ENCODE results near the gene NAPEPLD.
A peak's percentile ranks its signal among the peaks of the same experiment; 100 is the strongest.
"Not testable (repeated sequence)": the region's sequence is repeated elsewhere in the genome, so short reads cannot be mapped to it uniquely, and the experiment has no call there.

Gene NAPEPLD

DNA sequence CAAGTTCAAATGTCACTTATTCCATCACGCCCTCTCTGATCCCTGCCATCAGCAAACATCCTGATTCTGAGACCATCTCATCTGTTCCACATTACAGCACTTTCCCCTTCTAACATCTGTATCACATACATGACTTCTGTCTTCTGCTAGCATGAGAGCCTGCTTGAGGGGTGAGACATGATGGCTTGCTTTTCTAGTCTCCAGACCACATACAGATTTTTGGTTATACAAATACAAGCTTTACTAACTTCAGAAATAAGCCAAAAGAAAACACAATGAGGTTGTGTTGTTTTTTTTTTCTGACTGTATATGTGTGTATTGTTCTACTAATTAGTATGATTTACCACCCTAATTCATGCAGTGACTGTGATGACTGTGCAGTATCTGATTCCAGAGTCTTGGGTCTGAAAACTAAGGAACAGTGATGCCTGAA lies 34.3 kb downstream of the NAPEPLD start:
- peak; percentile 23 for DNase-seq (ENCODE audit: low read depth, low spot score)

DNA sequence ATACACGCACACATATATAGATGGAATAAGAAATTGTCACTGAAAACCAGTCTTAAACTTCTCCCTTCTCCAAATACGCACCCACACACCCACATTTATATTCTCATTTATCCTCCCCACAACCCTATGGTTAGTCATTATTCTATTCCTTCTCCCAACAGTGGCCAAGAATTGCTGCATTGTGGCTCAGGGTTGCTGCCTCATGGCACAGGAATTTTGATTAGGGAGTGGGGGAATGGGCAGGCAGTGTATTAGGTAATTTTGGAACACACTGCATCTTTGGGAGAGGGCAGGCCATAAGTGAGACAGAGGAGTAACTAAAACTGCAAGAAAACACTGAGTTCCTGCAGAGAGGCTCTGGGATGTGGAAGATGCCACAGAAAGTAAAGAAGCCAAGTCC lies 35.7 kb downstream of the NAPEPLD start:
- peak; percentile 97 for DNase-seq (ENCODE audit: low read depth, low spot score)

DNA sequence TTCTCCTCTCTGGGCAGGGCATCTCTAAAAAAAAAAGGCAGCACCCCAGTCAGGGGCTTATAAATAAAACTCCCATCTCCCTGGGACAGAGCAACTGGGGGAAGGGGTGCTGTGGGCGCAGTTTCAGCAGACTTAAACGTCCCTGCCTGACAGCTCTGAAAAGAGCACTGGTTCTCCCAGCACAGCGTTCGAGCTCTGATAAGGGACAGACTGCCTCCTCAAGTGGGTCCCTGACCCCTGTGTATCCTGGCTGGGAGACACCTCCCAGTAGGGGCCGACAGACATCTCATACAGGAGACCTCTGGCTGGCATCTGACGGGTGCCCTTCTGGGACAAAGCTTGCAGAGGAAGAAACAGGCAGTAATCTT lies 42.2 kb downstream of the NAPEPLD start:
- not testable (repeated sequence) for DNase-seq (ENCODE audit: low read depth, low spot score)

DNA sequence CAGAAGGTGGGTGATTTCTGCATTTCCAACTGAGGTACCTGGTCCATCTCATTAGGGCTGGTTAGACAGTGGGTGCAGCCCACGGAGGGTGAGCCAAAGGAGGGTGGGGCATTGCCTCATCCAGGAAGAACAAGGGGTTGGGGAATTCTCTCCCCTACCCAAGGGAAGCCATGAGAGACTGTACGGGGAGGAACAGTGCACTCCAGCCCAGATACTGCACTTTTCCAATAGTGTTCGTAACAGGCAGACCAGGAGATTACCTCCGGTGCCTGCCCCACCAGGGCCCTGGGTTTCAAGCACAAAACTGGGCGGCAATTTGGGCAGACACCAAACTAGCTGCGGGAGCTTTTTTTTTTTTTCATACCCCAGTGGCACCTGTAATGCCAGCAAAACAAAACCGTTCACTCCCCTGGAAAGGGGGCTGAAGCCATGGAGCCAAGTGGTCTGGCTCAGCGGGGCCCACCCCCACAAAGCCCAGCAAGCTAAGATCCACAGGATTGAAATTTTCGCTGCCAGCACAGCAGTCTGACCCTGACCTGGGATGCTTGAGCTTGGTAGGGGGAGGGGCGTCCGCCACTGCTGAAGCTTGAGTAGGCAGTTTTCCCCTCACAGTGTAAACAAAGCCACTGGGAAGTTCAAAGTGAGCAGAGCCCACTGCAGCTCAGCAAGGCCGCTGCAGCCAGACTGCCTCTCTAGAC lies 42.7 kb downstream of the NAPEPLD start:
- peak; percentile 29 for DNase-seq (ENCODE audit: low read depth, low spot score)

DNA sequence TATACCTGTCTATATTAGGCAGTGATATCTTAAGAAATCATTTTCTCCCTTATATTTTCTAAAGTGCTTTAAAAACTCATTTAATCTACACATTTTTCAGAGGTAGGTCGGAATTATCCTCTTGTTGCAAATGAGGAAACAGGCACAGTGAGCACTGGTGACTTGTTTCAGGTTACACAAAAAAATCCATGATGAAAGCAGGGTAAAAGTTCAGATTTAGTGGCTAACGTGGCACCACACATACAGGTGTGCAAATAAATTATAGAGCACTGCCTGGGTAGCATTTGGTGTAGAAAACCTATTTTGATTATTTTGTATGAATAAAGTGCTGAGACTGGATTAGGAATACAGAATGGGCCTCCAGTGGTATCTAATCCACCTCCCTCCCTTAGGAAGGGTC lies 47.4 kb downstream of the NAPEPLD start:
- no peak for DNase-seq (ENCODE audit: low read depth, low spot score)

DNA sequence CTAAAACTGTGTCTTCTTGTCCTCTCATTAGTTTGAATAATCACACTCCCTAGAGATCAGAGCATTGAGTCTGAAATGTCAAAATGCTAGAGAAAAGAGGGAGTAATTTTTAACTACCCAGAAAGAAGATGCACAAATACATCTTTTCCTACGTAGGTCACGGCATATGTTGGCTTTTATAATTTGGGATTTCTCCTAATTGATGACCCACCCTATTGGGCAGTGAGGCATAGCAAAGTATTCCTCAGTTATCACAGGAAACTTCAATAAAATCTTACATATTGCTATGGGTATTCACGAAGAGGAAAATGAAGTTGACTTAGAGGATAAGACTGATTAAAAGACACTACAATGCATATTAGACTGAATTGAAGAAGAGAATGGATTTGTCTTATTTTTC lies 48.6 kb downstream of the NAPEPLD start:
- DNase-seq (ENCODE audit: low read depth, low spot score), result no peak

DNA sequence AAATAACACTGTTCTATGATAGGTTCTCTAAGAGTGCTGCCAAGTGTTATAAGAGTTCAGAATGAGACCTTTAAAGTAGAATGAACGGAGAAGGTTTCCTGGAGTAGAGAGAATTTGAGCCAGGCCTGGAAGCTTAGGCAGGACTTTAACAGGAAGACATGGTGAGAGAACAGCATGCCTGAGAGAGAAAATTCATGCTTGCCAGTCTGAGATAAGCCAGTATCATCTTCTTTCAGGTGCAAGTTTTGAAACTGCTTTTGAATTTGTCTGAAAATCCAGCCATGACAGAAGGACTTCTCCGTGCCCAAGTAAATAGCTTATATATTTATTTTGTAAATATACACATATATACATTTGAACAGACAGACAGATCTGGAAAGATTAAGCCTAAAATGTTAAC lies 51.9 kb downstream of the NAPEPLD start:
- DNase-seq (ENCODE audit: low read depth, low spot score), result no peak

DNA sequence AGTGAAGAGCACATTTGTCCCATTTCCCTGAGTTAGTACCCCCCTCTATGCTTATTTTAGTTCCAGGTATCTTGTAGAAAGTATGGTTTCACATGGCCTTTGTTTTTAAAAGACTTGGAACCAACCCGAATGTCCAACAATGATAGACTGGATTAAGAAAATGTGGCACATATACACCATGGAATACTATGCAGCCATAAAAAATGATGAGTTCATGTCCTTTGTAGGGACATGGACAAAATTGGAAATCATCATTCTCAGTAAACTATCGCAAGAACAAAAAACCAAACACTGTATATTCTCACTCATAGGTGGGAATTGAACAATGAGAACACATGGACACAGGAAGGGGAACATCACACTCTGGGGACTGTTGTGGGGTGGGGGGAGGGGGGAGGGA lies 53.3 kb downstream of the NAPEPLD start:
- not testable (repeated sequence) for DNase-seq (ENCODE audit: low read depth, low spot score)

DNA sequence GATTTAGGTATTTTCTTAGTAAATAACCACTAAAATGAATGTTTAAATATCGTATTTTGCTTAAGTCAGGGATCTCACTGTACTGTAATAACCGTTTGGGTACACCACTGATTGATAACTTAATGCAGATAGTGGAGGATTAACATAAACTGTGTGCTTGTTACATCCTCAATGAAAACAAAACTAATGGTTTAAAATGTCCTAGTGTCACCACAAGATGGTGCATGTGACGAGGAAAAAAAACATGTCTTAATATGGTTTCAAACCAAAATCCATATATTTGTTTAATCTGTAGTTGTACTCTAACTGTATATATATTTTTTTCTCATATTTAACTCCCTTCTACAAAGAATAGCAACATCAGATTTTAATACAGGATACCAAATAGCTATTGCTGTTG lies 54.8 kb downstream of the NAPEPLD start:
- no peak for DNase-seq (ENCODE audit: low read depth, low spot score)

DNA sequence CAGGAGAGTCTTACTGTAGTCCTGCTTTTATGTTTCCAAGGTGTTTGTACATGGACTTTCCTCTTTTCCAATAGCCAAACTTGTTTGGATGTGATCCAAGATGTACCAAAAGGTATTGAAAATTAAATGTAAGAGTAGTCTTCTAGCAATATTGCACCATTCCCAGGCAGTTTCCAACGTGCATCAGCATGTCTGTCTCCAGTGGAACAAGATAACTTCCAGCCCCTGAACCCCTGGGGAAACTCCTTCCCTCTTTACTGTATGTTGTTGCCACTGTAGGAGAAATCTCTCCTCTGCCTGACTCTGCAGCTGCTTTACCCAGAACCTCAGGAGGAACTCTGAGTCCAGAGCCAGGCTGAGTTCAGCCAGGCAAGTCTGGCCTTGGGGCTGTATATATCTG lies 55.5 kb downstream of the NAPEPLD start:
- DNase-seq (ENCODE audit: low read depth, low spot score), result no peak

DNA sequence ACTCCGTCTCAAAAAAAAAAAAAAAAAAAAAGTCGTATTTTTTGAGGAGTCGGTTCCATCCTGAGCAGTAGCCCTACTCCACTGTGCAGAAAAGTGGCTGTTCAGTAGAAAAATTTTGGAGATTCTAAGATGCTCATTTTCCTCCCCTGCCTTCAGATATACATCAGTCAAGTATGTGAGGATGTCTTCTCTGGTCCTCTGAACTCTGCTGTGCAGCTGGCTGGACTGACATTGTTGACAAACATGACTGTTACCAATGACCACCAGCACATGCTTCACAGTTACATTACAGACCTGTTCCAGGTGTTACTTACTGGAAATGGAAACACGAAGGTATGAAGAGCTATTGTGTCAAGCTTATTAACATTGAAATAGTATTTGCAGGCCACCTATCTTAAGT lies 56.6 kb downstream of the NAPEPLD start:
- DNase-seq (ENCODE audit: low read depth, low spot score), result not testable (repeated sequence)

DNA sequence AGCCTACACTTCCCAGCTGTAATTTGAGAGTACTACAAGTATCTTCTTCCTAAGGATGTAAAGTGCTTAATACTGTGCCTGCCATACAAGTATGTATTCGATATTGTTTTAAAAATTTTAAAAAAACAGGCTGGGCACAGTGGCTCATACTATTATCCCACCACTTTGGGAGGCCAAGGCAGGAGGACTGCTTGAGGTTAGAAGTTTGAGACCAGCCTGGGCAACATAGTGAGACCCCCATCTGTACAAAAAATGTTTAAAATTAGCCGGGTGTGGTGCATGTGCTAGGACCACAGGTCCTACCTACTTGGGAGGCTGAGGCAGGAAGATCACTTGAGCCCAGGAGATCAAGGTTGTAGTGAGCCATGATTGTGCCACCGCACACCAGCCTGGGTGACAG lies 65.7 kb downstream of the NAPEPLD start:
- DNase-seq (ENCODE audit: low read depth, low spot score), result no peak

DNA sequence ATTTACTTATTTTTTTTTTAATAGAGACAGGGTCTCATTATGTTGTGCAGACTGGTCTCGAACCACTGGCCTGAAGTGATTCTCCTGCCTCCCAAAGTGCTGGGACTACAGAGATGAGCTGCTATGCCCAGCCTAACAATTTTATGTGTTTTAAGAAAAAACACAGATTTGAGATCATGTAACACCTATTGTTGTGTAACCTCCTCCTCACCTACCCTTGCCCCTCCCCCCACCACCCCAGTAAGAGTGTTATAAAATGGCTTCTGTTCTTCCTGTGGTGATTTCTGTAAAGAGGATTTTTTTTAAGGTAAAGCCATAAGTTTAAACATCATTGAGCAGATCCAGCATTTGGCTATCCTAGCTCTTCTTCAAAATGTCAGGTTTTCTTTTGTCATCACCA lies 66.4 kb downstream of the NAPEPLD start:
- DNase-seq (ENCODE audit: low read depth, low spot score), result no peak

DNA sequence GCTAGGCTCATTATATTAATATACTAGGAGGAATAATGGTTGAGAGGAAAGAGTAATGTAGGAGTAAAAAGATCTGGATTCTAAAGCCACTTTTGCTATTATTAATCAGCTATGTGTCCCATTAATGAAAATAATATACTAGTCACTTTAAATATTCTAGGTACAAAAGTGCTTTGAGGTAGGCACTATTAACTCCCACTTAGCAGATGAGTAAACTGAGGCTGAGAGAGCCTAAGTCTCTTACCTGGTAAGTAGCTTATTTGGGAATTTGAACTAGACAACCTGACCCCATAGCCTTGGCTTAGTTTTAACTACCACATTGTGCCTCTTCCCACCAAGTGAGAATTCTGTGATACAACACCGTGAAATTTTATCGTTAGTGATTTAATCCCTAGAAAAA lies 68.0 kb downstream of the NAPEPLD start:
- no peak for DNase-seq (ENCODE audit: low read depth, low spot score)

DNA sequence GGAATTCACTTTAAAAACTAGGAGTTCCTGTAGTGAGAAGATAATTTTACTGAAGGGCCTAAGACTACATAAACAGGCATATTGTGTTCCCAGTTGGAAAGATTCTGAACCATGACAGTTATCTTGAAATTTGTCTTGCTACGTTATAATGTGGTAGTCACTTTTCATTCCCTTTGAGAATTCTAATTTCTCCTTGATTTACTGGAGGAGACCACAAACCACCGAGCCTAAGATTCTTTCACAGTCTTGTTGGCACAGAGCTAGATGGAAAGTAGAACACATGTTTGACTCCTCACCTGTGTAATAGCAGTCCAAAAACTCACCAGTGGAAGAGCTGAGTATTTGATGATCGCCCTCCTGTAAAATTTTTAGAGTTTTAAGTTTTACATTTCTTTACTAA lies 69.1 kb downstream of the NAPEPLD start:
- DNase-seq (ENCODE audit: low read depth, low spot score), result peak; percentile 60

DNA sequence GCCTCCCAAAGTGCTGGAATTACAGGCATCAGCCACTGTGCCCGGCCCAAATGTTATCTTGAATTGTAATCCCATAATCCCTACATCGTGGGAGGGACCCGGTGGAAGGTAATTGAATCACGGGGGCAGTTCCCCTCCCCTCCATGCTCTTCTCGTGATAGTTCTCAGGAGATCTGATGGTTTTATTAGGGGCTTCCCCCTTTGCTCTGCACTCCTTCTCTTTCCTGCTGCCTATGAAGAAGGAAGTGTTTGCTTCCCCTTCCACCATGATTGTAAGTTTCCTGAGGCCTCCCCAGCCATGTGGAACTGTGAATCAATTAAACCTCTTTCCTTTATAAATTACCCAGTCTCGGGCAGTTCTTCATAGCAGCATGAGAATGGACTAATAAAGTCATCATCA lies 70.7 kb downstream of the NAPEPLD start:
- DNase-seq (ENCODE audit: low read depth, low spot score), result not testable (repeated sequence)

DNA sequence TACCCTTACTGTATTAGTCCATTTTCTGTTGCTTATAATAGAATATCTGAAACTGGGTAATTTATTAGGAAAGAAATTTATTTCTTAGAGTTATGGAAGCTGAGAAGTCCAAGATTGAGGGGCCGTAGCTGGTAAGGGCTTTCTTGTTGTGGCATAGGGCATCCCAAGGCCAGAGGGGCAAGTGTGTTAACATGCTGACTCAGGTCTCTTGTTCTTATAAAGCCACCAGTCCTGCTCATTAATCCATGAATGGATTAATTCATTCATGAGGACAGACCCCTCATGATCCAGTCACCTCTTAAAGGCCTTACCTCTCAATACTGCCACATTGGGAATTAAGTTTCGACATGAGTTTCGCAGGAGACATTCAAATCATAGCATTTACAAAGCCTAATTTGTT lies 71.6 kb downstream of the NAPEPLD start:
- DNase-seq (ENCODE audit: low read depth, low spot score), result no peak

DNA sequence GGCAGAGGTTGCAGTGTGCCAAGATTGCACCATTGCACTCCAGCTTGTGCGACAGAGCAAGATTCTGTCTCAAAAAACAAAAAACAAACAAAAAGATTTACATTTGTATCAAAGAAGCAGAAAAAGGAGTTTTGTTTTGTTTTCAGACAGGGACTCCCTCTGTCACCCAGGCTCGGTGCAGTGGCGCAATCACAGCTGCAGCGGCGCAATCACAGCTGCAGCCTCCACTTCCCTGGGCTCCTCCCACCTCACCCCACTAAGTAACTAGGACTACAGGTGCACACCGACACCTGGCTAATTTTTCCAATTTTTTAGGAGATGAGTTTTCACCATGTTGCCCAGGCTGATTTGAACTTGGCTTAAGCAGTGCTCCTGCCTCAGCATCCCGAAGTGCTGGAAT lies 72.1 kb downstream of the NAPEPLD start:
- no peak for DNase-seq (ENCODE audit: low read depth, low spot score)

DNA sequence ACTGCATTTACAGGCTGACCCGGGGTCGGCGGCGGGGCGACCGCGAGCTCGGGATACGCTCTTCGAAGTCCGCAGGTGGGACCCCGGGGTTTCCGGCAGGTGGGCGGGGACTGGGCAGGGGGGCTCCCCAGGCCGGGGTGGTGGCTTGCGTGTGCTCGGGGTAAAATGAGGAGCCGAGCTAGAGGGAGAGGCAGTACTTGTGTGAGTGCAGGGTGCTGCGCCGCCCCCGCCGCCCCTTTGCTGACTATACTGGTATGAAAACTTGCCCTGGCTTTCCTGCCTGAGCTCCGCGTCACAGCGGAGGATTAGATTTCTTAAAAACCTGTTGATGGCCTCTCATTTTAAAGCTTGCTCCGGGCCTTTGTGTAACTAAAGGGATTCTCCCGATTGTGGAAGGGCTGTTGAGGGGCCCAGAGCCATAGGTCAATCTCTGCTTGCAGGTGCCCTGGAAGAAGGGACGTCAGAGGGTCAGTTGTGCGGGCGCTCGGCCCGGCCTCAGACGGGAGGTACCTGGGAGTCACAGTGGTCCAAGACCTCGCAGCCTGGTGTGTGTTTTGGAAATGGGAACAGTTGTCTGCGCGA lies 73.5 kb downstream of the NAPEPLD start:
- peak; percentile 76 for DNase-seq (ENCODE audit: low read depth, low spot score)

DNA sequence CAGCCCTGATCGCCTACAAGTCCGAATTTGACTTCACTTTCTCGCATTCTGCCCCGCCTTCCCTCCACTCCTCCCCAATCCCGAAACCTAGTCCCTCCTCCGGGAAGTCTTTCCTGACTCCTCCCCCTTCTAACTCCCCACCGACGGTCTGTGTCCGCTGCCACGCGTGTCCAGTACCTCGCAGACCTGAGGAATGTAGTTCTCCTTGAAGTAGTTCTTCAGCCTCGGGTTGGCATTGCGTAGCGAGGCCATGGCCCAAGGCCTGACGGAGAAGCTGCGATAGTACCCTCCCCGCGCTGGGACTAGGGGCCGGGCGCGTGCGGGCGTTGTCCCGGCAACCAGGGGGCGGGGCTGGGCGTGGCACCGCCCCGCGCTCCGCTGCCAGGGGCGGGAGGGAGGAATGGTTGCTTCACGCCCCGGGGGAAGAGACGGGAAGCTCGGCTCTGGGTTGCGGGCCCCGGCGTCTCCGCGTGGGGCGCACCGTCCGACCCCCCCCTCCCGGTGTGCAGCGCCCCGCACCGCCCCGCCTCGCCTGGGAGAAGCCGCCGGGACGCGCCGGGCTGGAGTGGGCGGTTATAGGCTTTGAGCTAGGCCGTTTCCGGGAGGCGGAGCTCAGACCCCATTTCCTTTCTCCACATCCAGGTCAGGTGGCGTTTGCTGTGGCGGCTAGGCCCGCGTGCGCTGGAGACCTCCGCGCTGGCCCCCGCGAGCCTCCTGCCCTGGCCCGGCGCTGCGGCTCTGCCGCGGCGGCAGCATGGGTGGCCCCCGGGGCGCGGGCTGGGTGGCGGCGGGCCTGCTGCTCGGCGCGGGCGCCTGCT lies 74.2 kb downstream of the NAPEPLD start, which contains the start of the genes ARMC10 and FBXL13:
TSS of gene ARMC10 (plus strand) at position 622 of the 818 bp plus-strand sequence. CDS start at position 755, 133 bp downstream.
TSS of gene FBXL13 (minus strand) at position 278 of the 818 bp plus-strand sequence.
- DNase-seq (ENCODE audit: low read depth, low spot score), result peak; percentile 96

DNA sequence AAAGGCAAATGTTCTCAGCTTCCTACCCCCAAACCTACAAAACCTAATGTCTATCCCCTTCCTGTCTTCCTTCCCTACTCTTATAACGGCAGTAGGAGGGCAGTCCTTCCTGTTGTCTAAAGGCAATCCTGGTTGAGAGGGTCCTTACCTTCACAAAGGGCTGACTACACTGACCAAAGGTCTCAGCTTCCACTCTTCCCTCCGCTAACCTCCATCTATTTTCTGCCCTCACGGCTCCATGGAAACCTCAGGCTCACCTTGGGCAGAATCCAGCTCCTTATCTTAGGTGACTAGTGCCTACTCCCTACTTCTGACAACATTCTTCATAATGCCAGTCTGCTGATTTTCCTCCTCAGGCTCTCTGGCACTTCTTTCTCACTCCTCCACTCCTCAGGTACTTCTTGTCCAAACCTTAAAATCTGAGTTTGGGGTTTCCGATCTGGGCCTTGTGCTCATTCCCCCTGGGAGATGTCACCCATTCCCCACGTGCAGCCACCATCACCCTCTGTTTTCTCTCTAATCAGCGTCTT lies 74.8 kb downstream of the NAPEPLD start:
- no peak for DNase-seq (ENCODE audit: low read depth, low spot score)

DNA sequence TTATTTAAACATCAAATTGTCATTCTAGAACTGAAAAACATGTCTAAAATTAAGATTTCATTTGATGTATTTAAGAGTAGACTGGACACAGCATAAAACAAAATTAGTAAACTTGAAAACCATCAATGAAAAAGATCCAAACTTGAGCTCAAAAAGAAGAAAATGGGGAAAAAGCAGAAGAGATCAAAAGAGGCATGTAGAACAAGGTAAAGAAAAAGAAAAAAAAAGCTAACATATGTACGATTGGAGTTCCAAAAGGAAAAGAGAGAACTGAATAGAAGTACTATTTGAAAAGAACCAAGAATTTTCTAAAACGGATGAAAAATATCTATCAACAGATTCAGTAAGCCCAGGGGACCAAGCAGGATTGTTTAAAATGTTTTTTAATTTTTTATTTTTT lies 77.9 kb downstream of the NAPEPLD start:
- DNase-seq (ENCODE audit: low read depth, low spot score), result no peak

Data from astrocyte of the hippocampus (primary cell).